A549 (cell line): Measurements from ENCODE around the gene SEZ6L2.

Experiments
- HDAC2 ChIP-seq: fragments of 200-600 bp; sonication (generic); IDR thresholded peaks from 2 replicates; pipeline ENCODE4 v1.6.1; 2016
- JUNB ChIP-seq: fragments of >200 bp; sonication (Bioruptor Twin); formaldehyde crosslinking; IDR thresholded peaks from 2 replicates; pipeline ENCODE4 v1.6.1; 2016
- NR3C1 ChIP-seq: fragments of >200 bp; sonication (Bioruptor Twin); formaldehyde crosslinking; IDR thresholded peaks from 3 replicates; pipeline ENCODE4 v1.6.1; 2017
- POLR2A ChIP-seq: IDR thresholded peaks from 2 replicates; pipeline ENCODE4 v1.6.1; 2012; ENCODE audit warnings: mild to moderate bottlenecking, low read length
- TF ChIP-seq, protein P1 (sequence below): fragments of >200 bp; sonication (Bioruptor Twin); formaldehyde crosslinking; IDR thresholded peaks from 3 replicates; pipeline ENCODE4 v1.5.1; 2016
- TF ChIP-seq, protein P2 (sequence below): fragments of 200-600 bp; sonication (generic); IDR thresholded peaks from 2 replicates; pipeline ENCODE4 v1.6.1; 2016; ENCODE audit warnings: antibody characterized with exemption, mild to moderate bottlenecking, moderate library complexity

DNA sequence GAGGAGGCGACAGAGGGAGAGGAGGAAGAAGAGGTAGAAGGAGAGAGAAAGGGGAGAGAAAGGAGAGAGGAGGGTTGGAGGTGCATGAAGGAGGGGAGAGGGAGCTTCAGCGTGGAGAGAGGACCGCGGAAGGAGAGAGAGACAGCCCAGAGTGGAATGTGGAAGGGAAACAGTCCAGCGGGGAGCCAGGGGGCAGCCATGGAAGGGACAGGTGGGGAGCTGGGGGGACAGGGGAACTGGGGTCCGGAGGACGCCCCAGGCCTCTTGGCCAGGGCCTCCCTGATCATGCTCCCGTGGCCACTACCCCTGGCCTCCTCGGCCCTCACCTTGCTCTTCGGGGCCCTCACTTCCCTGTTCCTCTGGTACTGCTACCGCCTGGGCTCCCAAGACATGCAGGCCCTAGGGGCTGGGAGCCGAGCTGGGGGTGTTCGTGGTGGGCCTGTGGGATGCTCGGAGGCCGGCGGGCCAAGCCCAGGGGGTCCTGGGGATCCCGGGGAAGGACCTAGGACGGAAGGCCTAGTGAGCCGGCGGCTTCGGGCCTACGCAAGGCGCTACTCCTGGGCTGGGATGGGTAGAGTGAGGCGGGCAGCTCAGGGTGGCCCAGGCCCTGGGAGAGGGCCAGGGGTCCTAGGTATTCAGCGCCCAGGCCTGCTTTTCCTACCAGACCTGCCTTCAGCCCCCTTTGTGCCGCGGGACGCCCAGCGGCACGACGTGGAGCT lies 1.7 kb upstream of the SEZ6L2 start:
- no peak for TF ChIP-seq NR3C1
- no peak for TF ChIP-seq POLR2A
- TF ChIP-seq JUNB = no peak
- TF ChIP-seq, protein P1, sequence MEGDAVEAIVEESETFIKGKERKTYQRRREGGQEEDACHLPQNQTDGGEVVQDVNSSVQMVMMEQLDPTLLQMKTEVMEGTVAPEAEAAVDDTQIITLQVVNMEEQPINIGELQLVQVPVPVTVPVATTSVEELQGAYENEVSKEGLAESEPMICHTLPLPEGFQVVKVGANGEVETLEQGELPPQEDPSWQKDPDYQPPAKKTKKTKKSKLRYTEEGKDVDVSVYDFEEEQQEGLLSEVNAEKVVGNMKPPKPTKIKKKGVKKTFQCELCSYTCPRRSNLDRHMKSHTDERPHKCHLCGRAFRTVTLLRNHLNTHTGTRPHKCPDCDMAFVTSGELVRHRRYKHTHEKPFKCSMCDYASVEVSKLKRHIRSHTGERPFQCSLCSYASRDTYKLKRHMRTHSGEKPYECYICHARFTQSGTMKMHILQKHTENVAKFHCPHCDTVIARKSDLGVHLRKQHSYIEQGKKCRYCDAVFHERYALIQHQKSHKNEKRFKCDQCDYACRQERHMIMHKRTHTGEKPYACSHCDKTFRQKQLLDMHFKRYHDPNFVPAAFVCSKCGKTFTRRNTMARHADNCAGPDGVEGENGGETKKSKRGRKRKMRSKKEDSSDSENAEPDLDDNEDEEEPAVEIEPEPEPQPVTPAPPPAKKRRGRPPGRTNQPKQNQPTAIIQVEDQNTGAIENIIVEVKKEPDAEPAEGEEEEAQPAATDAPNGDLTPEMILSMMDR = no peak
- TF ChIP-seq, protein P2, sequence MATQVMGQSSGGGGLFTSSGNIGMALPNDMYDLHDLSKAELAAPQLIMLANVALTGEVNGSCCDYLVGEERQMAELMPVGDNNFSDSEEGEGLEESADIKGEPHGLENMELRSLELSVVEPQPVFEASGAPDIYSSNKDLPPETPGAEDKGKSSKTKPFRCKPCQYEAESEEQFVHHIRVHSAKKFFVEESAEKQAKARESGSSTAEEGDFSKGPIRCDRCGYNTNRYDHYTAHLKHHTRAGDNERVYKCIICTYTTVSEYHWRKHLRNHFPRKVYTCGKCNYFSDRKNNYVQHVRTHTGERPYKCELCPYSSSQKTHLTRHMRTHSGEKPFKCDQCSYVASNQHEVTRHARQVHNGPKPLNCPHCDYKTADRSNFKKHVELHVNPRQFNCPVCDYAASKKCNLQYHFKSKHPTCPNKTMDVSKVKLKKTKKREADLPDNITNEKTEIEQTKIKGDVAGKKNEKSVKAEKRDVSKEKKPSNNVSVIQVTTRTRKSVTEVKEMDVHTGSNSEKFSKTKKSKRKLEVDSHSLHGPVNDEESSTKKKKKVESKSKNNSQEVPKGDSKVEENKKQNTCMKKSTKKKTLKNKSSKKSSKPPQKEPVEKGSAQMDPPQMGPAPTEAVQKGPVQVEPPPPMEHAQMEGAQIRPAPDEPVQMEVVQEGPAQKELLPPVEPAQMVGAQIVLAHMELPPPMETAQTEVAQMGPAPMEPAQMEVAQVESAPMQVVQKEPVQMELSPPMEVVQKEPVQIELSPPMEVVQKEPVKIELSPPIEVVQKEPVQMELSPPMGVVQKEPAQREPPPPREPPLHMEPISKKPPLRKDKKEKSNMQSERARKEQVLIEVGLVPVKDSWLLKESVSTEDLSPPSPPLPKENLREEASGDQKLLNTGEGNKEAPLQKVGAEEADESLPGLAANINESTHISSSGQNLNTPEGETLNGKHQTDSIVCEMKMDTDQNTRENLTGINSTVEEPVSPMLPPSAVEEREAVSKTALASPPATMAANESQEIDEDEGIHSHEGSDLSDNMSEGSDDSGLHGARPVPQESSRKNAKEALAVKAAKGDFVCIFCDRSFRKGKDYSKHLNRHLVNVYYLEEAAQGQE = no peak
- no peak for TF ChIP-seq HDAC2
